HG03066 (cell line): ENCODE data around the gene RGS19.

ENCODE experiments used
- ATAC-seq: cut with Tn5 transposase; IDR thresholded peaks from one replicate; pipeline ENCODE4 v1.9.1; 2021; ENCODE audit warnings: low read depth; ENCODE audit not compliant: unreplicated experiment

Gene RGS19

DNA sequence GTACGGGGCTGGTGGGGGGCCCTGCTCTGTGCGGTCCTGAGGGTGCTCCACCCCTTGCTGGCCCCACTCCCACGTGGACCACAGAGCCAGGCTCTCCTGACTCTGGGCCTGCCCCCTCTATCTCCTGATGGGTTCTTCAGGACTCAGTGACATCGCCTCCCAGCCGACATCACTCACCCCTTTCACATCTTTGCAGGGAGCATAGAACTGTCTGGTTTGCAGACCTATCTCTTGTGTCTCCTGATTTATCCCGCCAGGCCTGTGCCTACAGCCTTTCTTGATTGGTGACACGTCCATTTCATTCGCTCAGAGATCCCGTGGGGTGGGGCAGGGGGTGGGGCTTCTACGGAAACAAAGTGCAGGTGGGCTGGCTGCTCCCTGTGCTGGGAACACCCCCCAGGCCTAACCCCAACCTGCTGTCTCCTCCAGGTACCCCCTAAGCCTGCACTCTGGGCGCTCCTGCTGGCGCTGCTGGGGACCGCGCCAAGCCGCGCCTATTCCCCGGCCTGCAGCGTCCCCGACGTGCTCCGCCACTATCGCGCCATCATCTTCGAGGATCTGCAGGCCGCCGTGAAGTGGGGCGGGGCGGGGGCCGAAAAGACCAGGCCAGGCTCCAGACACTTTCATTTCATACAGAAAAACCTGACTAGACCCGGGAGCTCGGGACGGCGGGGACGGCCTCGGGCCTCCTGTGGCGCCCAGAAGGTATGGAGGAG lies 41.7 kb downstream of the RGS19 start:
- ATAC-seq: no peak

DNA sequence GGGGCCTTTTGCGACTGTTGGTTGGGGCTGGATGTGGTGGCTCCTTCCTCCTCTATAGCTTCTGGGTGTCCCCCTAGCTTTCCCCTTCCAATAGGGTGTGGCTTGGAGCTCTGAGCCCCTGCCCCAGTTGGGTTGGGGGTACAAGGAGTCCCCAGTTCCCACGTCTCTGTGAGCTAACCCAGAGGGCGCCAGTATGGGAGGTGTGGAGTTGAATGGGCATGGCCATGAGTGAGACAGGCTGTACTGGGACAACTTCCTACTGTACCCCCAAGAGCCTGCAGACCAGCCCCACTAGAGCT lies 42.2 kb downstream of the RGS19 start:
- no peak for ATAC-seq

DNA sequence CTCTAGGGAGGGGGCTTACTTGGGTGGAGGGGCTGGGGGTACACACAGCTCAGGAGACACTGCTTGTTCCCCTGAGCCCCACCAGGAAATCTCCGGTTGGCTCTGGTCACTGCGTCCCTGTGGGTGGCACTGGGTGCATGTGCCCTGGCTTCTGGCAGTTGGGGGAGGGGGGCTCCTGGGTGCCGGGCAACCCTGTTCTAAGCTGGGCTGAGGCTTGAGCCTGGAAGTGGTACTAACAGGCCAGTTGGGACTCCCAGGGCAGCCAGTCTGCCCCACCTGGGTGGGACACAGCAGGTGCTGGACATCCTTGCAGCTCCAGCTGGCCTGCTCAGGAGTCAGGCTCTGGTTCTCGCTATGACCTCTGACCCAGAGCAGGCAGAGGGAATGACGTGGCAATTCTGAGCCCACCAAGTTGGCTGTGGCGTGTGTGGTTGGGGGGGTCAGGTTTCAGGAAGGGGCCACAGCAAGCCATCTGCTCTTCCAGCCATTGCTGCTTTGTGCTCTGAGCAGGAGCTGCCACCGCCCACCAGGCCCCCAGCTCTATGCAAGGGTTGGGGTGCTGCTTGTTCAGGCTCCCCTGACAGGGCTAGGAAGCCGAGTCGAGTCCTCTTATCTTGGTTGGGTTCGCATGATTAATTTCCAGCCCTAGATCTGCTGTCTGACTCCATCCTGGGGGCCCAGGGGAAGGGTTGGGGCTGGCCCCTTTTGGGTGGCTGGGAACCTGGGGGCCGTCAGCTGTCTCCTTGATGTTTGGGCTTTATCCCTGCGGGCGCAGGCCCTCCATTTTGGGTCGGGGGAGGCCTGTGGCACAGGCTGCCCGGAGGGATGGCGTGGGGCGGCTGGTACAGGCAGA lies 42.7 kb downstream of the RGS19 start:
- ATAC-seq: no peak

DNA sequence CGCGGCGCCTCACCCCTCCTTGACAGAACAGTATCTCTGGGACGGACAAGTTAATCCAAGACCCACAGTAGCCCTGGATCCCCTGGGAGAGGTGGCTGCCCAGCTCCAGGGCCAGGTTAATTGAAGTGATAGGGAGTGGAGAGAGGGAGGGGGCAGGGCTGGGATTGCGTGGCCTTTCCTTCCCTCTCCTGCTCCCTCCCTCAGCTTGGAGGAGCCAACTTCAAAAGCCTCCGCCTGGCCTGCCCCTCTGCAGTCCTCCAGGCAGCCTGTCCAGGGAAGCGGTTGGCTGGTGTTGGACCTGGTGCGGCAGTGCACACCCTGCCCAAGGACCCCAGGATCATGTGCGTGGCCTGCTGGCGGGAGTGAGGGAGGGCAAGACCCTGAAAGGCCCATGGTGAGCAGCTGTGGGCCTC lies 43.4 kb downstream of the RGS19 start, which contains the start of gene C20orf204:
TSS of gene C20orf204 (plus strand) at position 250 of the 413 bp plus-strand sequence. CDS start at position 392, 142 bp downstream.
- ATAC-seq: no peak

DNA sequence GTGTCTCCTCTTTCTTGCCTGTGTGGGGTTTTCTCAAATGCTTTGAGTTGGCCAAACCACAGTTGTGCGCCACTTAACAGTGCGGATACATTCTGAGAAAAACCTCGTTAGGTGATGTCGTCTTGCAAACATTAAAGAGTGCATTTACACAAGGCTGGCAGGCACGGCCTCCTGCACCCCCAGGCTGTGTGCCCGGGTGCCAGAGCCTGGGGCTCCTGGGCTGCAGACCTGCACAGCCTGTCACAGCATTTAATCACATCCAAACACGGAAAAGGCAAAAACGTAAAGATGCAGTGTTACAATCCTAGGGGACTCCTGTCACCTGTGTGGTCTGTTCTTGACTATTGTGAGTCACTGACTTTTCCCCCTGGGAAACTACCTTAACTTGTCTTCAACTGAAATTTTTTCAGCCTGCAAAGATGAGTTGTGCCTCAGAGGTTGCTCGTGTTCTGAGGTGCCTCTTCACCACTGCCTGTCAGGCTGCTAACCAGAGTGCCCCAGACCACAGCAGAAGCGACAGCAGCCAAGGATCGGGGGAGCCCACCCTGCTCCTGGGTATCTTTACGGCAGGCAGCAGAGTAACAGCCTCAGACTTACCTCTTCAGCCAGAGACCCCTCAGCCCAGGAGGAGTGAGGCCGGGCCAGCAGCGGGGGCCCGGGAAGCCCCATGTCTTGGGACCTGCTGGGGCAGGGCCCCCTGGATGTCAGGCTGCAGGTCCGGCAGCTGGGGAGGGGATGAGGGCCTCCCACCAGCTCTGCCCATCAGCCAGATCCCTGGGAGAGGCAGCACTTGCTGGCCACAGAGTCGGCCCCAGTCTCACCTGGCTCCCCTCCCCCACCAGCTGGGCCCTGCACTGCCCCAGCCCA lies 44.0 kb downstream of the RGS19 start:
- no peak for ATAC-seq

DNA sequence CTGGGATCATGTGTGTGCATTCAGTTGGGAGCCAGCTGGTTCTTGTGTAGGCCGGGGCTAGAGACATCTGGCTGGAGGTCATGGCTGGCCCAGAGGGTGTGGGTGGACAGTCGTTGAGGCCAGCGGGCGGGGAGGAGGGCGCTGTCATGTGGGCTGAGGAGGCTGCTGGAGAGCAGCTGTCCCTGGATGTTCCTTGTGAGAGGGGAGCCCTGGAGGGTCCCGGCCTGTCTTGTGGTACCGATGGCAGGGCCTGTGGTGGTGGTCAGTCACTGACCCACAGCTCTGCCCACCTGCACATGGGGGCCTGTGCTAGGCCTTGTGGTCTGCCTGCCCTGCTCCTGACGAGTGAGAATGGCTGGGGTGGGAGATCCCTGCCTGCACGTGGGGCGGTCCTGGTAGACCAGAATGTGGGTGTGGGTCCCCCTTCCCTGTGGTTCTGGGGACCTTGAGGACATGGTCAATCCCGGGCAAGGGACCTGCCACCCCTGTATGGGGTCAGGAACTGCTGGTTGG lies 45.3 kb downstream of the RGS19 start:
- no peak for ATAC-seq

DNA sequence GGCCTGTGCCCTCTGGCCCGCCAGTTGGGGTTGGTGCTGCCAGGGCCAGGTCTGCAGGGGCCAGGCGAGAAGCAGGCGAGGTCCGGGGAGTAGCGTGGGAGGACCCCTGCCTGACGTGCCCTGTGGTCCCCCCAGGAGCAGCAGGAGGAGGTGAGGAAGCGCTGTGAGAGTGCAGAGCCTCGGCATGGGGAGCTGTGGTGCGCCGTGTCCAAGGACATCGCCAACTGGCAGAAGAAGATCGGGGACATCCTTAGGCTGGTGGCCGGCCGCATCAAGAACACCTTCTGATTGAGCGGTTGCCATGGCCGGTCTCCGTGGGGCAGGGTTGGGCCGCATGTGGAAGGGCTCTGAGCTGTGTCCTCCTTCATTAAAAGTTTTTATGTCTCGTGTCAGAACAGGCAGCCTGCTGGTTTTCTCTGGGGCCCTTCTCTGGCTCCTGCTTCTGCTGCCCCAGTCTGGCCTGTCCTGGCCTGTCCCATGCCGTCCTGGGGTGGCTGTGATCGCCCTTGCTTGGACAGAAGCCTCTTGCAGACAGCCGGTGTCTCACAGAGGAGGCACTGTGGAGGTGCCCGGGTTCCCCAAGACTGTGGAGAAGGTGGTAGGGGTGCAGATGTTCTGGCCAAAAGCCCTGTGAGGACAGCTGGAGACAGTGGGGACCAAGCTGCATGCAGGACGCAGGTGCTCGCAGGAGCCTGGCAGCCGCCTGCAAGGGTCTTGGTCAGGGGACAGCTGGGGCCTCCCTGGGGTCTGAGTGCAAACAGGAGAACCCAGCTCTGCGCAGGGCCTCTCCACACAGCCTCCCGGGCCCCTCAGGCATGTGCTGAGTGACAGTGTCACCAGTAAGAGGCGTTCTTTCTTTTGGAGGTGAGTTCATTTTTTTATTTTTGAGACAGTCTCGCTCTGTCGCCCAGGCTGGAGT lies 46.4 kb downstream of the RGS19 start:
- ATAC-seq: no peak

DNA sequence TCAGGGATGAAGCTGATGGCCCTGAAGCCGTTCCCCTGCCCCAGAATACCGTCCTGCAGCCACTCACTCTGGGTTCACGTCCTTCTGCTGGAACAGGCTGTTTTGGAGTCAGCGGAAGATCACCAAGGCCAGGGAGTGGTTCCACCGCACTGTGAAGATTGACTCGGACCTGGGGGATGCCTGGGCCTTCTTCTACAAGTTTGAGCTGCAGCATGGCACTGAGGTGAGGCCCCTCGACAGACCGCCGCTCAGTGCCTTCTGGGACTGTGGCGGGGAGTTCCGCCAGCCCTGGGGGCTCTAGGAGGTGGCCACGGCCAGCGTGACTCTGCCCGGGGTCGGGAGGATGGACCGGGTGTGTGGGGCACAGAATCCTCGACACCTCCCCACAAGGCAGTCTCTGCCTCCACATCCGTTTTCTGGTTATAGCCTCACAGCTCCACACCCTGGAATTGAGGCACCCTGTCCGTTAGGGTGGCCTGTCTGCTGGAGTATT lies 47.5 kb downstream of the RGS19 start:
- ATAC-seq: no peak

DNA sequence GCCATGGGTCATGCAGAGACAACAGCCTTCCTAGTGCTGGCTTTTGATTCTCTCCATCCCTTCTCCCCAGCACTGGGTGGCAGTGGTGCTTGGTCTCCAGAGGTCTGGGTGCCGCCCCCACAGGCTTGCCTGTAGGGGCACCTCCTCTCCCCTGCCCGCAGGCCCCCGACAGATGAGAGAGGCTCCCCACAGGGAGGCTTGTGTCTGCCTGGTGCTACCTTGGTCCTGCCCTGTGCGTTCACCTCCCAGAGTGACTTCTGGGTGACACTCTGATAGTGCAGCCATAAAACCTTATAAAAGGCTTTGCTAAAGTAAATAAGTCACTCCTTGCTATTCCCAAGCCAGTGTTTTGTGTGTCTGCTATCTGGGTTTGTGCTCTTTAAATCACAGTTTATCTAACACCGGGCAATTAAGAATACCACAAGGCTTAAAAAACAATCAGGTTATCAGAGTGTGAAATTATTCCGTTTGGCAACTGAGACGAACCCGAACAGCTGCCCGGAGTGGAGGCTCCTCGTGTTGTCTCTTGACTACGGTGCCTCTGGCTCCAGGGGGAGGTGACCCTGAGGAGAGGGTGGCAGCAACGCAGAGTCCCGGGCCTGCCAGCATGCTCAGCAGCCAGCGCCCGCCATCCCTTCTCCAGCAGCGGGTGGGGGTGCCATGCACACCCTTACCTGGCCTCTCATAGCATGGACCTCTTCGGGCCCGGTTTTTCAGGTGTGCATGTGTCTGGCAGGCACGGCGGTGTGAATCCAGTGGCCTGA lies 48.8 kb downstream of the RGS19 start:
- ATAC-seq: no peak

DNA sequence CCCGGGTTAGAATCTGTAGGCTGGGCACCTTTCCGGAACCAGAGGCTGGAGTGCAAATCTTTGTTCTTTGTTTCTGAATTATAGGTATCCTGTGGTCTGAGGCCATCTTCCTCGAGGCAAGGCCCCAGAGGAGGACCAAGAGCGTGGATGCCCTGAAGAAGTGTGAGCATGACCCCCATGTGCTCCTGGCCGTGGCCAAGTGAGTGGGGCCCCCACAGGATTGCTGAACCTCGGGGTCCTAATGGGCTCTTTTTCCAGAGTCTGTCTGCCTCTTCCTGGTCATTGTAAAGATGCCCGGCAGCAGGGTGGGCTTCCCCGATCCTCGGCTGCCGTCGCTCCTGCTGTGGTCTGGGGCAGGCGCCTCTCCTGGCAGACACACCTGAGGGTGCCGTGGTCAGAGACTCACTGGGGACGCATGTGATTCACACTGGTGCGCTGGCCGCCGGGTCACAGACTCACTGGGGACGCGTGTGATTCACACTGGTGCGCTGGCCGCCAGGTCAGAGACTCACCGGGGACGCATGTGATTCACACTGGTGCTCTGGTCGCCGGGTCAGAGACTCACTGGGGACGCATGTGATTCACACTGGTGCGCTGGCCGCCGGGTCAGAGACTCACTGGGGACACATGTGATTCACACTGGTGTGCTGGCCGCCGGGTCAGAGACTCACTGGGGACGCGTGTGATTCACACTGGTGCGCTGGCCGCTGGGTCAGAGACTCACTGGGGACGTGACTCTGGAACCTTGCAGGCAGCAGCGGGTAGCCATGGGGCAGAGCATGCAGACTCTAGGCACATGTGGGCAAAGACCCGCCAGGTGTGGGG lies 49.8 kb downstream of the RGS19 start:
- no peak for ATAC-seq

DNA sequence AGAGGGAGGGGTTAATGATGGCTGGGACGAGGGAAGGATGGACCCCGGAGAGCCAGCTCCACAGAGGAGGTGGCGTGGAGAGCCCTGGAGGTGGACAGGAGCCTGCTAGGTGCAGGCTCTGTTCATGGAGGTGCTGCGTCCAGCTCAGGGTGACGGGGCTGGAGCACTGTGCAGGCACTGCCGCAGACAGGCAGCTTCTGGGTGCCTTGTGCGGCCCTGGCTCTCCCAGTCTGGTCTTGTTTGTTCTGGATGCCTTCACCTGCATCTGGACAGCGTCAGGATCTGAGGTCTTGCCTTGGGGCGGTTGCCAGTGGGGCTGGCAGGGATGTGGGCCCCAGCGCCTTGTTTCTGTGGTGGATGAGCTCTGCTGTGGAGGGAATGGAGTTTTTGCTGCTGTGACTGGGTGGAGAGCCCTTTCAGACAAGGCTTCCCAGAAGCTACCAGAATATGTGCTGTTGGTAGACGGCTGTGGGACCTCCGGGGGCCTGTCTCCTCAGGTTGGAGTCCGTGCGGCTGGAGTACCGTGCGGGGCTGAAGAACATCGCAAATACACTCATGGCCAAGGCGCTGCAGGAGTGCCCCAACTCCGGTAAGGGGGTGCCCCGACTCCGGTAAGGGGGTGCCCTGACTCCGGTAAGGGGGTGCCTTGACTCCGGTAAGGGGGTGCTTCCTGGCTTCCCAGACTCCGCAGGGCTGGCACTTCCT lies 51.2 kb downstream of the RGS19 start:
- ATAC-seq: no peak

DNA sequence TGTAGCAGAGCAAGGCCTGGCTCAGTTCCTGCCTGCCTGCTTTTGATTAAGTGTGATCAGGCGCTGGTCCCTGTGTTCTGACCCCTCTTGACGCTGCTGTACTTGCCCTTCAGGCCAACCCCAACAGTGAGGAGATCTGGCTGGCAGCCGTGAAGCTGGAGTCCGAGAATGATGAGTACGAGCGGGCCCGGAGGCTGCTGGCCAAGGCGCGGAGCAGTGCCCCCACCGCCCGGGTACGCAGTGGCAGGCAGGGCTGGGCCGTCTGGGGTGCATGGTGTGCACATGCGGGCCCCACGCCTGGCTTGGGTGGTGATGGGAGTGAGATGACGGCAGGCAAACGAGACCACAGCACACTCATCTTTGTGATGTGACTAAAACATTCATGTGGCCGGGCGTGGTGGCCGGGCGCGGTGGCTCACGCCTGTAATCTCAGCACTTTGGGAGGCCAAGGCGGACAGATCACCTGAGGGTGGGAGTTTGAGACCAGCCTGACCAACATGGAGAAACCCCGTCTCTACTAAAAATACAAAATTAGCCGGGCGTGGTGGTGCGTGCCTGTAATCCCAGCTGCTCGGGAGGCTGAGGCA lies 53.4 kb downstream of the RGS19 start:
- no peak for ATAC-seq

DNA sequence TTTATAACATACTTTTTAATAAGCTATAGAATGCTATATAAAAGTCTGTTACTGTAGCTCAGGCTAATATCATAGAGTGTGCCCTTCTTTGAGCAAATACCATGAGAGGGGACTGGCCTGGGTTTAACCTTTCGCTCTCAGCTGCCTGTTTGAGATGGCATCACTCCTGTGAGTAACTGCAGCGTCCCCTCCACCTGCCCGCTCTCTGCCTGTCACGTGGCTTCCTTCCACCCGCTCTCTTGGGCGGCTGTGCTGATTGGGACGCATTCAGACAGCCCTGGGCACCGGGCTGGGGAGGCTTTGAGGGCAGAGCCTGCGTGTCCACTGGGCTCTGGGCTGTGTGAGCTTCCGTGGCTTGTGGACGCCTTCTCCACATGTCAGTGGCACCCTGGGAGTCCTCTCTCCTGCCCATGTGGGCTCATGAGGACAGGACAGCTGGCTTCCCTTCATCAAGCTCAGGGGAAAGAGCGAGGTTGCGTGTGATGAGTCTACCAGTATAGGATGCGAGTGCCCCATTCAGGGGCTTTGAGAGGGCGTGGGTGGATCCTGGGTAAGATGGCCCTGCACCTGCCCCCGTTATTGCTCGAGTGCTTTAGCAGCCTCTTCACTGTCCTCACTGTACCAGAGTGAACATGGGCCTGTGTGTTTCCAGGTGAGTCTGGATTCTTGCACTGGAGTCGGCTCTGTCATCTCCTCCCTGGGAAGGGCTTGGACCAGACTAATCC lies 54.1 kb downstream of the RGS19 start:
- no peak for ATAC-seq

DNA sequence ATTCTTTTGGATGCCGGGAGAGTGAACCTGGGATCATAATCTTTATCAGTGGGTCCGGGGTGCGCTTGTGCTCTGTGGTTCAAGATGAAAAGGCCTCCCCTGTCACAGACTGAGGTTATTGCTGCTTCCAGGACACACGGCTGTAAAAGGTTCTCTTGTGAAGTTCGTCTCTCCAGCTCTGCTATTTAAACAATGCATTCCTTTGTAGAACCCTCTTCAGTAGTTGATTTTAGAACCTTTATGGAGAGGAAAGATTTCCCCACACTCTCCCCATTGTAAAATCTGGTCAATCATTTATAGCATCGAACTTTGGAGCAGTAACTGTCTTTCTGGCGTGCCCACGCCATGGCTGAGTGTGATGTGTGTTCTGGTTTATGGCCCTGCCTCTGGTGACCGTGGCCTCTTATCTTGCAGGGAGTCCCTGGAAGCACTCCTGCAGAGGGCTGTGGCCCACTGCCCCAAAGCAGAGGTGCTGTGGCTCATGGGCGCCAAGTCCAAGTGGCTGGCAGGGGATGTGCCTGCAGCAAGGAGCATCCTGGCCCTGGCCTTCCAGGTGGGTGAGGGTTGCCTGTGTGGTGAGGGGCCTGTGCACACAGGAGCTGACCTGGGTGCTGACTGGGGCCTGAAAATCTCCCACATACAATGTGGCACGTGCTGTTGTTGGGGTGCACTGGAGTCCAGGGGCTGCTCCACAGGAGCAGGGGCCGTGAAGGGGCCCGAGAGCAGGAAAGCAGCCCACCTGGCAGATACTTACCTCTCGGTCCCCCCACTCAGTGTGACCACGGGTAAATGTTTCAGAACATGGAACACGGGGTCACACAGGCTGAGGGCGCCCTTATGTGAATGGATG lies 55.0 kb downstream of the RGS19 start:
- no peak for ATAC-seq

DNA sequence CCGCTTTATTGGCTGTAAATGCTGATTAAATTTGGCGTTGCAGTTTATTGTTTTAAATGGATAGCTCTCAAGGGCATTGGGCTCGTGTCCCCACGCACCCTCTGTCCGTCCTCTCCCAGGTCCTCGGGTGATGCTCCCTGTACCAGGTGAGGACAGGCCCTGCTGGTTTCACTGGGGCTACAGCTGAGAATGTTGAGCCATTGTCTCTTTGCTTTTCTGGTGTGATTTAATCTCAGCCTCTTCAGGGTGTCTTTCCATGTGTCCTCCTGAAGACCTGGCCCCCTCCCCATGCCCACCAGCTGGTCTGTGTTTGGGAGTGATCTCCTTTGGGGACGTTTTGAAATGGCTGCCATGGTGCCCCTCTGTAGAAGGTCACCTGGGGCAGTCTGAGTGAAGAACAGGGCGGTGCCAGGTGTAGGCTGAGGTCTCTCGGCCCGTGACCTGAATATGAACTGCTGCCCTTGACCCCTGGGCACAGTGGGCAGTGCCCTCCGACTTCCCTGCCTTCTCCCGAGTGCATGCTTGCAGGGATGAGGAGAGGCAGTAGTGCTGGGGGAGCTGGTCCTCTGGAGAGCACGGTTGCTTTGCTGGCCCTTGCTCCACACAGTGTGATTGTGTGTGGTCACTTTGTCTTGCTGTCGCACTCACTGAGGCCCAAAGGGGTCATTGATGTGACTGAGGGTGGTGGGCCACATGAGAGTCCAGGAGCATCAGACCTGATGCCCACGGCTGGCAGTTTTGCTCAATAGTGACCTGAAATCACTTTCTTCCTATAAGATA lies 55.8 kb downstream of the RGS19 start:
- ATAC-seq: no peak
